ENCODE data around the gene TRMT61A. TPM values are rescaled to one million over a fixed set of nuclear protein-coding genes. Genes with fewer than 3 reads are reported as not detected.

TRMT61A gene
- total RNA-seq, 1 donor from 2014 or later, result 13.7 TPM

DNA sequence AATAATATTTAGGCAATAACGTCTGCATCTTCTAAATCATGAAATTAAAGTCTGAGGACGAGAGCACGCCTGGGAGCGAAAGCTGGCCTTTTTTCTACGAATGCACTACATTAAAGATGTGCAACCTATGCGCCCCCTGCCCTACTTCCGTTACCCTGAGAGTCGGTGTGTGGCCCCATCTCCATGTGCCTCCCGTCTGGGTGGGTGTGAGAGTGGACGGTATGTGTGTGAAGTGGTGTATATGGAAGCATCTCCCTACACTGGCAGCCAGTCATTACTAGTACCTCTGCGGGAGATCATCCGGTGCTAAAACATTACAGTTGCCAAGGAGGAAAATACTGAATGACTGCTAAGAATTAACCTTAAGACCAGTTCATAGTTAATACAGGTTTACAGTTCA is 25.7 kb upstream of the TRMT61A start:
- Histone ChIP-seq H3K27me3 (ENCODE audit: control insufficient read depth, insufficient read depth, low read length) (no peaks in the 10 kb centered on the region), H3K4me3 (ENCODE audit: low read depth, low read length) (no peak overlapping the region), H3K36me3 (ENCODE audit: control insufficient read depth, insufficient read depth, low read length) (peaks cover 29% of the 10 kb centered on the region)
- FAIRE-seq (no peak), DNase-seq (ENCODE audit: low read depth) (no peak)
- TF ChIP-seq, protein P1, sequence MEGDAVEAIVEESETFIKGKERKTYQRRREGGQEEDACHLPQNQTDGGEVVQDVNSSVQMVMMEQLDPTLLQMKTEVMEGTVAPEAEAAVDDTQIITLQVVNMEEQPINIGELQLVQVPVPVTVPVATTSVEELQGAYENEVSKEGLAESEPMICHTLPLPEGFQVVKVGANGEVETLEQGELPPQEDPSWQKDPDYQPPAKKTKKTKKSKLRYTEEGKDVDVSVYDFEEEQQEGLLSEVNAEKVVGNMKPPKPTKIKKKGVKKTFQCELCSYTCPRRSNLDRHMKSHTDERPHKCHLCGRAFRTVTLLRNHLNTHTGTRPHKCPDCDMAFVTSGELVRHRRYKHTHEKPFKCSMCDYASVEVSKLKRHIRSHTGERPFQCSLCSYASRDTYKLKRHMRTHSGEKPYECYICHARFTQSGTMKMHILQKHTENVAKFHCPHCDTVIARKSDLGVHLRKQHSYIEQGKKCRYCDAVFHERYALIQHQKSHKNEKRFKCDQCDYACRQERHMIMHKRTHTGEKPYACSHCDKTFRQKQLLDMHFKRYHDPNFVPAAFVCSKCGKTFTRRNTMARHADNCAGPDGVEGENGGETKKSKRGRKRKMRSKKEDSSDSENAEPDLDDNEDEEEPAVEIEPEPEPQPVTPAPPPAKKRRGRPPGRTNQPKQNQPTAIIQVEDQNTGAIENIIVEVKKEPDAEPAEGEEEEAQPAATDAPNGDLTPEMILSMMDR (IDR thresholded peaks at IDR 0.05; ENCODE audit: insufficient read depth, low read length, severe bottlenecking), result no peak

DNA sequence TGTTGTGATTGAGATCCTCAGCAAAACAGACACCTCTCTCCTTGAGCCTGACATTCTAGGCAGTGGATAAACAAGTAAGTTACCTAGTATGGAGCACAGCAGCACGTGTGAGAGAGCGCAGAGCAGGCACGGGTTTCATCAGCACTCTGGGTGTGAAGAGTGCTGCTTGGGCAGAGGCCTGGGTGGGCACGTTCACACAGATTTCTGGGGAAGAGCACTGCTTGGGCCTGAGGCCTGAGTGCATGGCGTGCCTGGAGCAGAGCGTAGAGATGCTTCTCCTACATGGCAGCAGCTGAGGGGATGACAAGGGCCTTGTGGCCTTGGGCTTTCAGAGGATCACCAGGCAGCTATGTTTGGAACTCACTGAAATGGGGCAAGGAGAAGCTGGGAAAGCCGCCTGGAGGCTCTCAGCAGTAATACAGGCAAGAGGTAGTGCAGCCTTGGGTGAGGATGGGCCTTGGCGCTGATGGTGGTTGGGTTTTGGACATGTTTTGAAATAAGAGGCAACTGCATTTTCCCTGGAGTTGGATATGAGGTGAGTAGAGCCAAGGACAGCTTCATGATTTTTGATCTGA is 23.9 kb upstream of the TRMT61A start:
- Histone ChIP-seq H3K4me3 (ENCODE audit: low read depth, low read length) (no peak overlapping the region), H3K36me3 (ENCODE audit: control insufficient read depth, insufficient read depth, low read length) (peaks cover 29% of the 10 kb centered on the region), H3K27me3 (ENCODE audit: control insufficient read depth, insufficient read depth, low read length) (no peaks in the 10 kb centered on the region)
- FAIRE-seq (peak; percentile 28), DNase-seq (ENCODE audit: low read depth) (no peak)
- TF ChIP-seq, protein P1 (IDR thresholded peaks at IDR 0.05; ENCODE audit: insufficient read depth, low read length, severe bottlenecking), result peak; percentile 12

GRCh38 chr14:103507751-103508150 is 21.2 kb upstream of the TRMT61A start:
- Histone ChIP-seq H3K36me3 (ENCODE audit: control insufficient read depth, insufficient read depth, low read length) (peaks cover 17% of the 10 kb centered on the region), H3K27me3 (ENCODE audit: control insufficient read depth, insufficient read depth, low read length) (no peaks in the 10 kb centered on the region), H3K4me3 (ENCODE audit: low read depth, low read length) (no peak overlapping the region)
- FAIRE-seq, result no peak
- TF ChIP-seq, protein P1 (IDR thresholded peaks at IDR 0.05; ENCODE audit: insufficient read depth, low read length, severe bottlenecking), result no peak
- no peak for DNase-seq (ENCODE audit: low read depth)

DNA sequence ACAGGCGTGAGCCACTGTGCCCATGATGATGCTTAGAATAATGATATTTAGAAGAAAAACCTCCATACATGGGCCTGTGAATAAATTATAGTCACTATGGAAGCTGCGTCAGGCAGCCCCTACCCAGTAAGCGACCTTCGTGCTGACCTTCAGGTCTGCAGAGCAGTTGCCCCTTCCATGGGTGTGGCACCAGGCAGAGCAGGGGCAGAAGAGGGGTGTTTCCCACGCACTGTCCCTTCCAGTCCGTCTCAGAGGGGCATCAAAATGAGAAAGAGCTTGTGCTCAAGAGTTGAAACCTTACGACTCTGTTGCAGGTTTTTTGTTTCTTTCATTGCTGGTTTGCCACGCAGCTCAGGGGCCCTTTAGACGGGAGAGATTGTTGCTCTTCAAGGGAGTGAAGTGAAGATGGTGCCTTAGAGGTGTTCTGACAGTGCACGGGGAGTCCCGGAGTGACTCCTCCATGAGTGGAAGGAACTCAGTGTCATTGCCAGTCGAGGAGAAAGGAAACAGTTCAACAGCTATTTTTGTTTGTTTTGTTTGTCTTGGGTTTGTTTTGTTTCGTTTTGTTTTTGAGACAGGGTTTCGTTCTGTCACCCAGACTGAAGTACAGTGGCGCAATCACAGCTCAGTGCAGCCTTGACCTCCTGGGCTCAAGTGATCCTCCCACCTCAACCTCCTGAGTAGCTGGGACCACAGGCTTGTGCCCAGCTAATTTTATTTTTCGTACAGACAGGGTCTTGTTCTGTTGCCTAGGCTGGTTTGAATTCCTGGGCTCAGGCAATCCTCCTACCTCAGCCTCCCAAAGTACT is 20.3 kb upstream of the TRMT61A start:
- DNase-seq (ENCODE audit: low read depth) (no peak), FAIRE-seq (peak; percentile 84)
- TF ChIP-seq, protein P1 (IDR thresholded peaks at IDR 0.05; ENCODE audit: insufficient read depth, low read length, severe bottlenecking), result no peak
- no peak overlapping the region for H3K4me3 ChIP-seq (ENCODE audit: low read depth, low read length)
- H3K36me3 ChIP-seq (ENCODE audit: control insufficient read depth, insufficient read depth, low read length), result peaks cover 12% of the 10 kb centered on the region
- no peaks in the 10 kb centered on the region for H3K27me3 ChIP-seq (ENCODE audit: control insufficient read depth, insufficient read depth, low read length)

- FAIRE-seq, result no peak
- H3K4me3 ChIP-seq (ENCODE audit: low read depth, low read length), result no peak overlapping the region
- H3K36me3 ChIP-seq (ENCODE audit: control insufficient read depth, insufficient read depth, low read length), result peaks cover 6% of the 10 kb centered on the region
- no peak for DNase-seq (ENCODE audit: low read depth)
- TF ChIP-seq, protein P1 (IDR thresholded peaks at IDR 0.05; ENCODE audit: insufficient read depth, low read length, severe bottlenecking), result no peak
- H3K27me3 ChIP-seq (ENCODE audit: control insufficient read depth, insufficient read depth, low read length), result no peaks in the 10 kb centered on the region
Observed at GRCh38 chr14:103509864-103510723, 18.9 kb upstream of the TRMT61A start.
